SHP77 treated with DMSO at 0.1 percent for 48 hours (cell line): Measurements from ENCODE around the gene AK9.

ENCODE experiments used
- DNase-seq: peaks from one replicate; lab custom pipeline; 2025; lab: John Stamatoyannopoulos, UW

The AK9 gene

DNA sequence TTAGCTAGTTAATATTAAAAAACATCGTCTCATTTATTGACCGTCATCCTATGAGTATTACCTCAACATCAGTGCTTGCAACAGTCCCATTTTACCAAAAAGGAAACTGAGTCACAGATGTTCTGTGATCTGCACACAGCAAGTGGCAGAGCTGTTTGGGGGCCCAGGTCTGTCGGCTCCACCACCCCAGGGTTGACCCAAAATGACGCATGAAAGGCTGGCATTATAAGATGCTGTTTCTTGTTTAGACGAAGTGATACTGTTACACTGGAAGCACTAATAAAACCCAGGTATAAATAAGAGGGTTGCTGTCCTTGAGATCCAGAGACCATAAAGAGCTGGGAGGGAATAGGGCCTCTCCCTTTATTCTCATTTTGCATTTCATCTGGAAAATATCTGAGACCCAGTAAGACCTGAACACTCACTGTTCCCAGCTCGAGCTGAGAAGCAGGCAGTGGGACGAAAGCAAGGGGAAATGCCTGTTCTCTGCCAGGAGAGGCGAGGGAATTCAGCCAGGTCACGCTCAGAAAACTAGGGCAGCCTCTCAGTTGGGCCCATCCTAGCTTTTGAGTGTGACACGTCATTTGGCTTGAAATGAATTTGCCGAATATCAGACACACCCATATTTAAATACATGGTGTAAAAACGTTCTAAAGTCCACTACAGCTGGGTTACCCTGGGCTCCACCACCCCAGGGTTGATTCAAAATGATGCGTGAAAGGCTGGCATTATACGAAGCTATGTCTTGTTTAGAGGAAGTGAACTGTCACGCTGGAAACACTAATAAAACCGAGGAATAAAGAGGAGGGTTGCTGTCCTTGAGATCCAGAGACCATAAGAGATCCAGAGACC is 234.1 kb downstream of the AK9 start:
- no peak for DNase-seq

DNA sequence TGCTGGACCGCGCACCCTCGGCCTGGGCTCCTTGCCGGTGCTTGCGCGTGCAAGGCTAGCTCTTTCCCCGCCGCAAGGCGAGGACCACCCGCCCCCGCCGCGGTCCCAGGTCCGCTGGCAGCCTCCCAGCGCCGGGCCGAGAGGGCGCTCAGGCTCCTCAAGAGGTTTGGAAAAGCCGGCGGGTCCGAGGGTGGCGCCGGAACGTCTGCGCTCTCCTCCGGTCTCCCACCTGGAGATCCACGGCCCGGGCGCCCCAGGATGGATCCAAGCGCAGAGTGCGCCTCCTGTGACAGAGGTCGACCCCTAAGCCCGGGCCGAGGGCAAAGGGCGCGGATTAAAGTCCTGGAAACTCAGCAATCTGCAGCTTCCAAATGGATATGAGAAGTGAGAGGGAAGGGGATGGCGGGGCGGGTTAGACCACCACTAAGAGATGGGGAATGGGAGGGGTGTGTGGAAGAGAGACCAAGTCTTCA is 234.9 kb downstream of the AK9 start:
- DNase-seq, result no peak

DNA sequence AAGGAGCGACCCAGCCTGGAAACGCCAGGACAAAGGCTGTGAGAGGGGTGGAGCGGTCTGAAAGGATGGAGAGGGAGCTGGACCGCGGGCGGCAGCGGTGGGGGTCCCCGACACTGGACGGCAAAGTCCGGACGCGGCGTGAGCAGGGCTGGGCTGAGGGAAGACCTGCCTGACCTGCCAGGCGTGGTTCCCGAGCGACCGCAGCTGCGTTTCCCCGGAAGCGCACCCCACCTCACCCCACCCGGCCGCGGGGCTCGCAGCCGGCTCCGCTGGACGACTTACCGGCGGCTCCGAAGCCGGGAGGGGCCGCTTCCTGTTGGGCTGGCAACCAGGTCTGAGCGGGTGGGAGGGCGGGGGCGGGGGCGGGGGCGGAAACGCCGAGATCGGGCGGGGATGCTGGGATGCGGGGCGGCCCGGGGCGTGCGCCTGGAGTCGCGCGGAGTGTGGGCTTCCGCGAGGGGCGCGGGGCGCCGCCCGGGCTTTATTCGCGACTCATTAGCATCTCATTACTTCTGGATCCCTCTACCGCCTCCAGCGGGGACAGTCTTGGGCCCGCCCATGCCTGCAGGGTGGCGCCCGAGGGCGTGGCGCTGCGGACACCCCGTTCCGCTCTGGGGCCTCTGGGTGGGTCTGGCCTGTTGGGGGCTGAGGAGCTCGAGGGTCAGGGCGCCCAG is 235.4 kb downstream of the AK9 start, which contains the start of gene MICAL1:
Gene MICAL1 (minus strand): TSS at position 336 of the 674 bp plus-strand sequence. CDS start 1,576 bp downstream, outside the sequence.
- DNase-seq, result peak; percentile 58

DNA sequence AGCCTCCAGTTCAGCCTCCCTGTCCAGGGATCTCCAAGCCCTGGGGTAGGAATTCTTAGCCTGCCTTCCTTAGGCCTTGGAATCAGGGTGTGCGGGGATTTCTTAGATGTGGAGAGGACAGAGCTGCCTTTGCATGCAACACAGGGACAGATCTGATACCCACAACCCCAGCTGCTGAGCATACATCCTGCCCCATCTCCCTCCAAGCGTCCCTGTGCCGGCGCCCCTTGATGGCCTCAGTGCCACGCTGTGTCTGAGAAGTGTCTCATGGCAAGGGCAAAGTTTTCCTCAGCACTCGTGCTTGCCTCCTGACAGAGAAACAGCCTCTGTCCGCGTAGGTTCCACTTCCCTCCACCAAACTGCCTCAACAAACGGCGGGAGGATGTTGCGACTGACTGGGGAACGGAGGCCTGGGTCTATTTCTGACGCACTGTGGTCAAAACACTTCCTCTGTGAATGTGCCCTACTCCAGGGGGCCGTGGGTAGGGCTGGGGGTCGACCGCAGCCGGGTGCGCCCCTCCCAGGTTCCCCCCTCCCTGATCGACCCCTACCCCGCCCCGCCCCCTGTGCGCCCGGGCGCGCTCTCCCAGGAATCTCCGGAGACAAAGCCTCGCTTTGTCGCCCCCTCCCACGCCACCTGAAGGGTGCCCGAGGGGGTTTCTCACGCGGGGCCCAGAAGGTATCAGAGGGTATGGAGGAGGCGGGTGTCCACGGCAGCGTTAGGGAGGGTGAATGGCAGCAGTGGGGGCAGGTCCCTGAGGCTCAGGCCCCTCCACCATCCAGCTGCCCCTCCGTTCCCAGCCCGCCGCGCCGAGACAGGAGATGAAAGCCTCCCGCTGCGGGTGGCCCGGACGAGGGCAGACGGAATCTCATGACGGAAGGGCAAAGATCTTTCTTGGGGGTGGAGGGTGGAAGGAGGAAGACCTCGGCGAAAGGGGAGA is 236.2 kb downstream of the AK9 start:
- no peak for DNase-seq

DNA sequence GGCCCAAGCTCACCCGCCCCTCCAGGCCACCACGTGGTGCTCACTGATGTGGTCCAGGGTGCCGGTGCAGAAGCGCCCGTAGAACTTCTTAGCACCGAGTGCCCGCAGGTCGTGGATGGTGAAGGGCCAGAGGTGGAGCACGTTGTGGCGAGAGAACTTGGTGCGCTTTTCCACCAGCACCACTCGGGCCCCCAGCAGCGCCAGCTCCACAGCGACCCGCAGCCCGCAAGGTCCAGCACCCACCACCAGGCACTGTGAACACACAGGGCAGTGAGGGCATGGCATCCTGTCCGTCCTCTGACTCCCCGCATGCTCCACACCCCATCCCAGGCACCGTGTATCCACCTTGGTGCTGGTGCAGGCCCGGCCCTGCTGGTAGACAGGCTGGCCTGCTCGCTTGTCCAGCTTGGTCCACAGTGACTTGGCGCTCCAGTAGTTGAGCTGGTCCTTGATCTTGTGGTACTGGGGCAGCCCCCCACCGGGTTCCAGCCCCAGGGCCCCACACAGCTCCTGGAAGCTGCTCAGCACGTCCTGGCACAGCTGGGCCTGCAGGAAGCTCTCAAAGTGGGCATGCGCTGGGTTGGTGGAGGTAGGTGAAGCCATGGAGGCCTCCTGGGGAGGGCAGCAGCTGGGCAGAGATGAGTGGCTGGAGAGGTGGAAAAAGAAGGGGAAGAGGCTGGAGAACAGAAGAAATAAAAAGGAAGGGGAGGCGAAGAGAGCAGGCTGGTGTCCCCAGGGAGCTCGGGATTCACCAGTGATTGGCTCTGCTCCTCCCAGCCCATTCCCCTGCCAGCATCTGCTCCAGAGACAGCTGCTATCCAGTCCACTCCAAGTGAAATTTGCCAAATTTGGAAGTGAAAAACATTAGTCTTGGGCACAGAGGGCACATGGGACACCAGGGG is 237.2 kb downstream of the AK9 start:
- DNase-seq, result no peak

DNA sequence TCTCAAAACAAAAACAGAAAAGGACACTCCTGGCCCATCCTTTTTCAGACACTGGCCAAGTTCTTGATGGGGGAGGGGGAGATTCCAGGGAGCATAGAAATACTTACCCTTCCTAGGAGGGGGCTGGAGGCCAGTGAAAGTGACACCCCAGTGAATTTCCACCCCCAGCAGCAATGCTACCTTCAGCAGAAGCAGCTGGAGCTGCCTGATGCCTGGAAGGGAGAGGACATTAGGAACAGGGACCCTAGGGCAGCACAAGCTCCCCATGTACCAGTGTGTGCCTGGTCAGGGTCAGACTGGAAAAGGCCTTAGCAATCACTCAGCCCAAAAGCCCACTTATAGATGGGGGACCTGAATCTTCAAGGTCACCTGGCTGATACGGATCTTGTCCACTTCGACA is 237.8 kb downstream of the AK9 start:
- DNase-seq, result no peak

DNA sequence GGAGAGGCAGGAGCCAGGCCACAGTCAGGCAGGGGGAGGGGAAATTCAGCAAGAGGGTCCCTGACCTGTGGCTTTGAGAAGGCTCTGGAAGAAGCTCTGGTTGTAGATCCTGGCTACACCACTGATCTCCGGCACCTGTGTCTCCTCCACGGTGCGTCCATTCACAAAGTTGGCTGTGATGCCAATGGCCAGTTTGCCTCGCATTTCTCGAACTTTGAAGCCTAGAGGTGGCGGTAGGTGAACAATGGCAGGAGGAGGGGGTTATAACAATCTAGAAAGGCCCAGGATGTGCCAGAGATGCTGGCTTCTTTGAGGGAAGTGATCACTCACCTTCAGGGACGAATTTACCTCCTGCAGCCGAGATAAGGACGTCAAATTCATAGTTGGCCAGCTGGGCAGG is 238.8 kb downstream of the AK9 start:
- no peak for DNase-seq

DNA sequence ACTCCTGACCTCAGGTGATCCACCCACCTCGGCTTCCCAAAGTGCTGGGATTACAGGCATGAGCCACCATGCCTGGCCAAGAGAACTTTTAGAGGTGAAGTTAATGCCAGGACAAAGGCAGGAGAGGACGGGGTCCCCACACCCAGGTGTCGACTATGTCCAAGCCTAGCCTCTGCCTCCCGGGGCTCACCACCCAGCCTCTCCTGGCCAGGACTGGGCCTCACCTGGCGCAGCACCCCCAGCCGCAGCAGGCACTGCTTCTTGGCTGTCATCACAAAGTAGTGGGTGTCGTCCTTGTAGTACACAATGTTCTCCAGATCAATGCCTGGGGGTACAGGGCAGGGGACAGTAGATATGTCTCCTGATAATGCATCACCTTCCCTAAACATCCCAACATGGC is 239.6 kb downstream of the AK9 start:
- DNase-seq, result no peak

DNA sequence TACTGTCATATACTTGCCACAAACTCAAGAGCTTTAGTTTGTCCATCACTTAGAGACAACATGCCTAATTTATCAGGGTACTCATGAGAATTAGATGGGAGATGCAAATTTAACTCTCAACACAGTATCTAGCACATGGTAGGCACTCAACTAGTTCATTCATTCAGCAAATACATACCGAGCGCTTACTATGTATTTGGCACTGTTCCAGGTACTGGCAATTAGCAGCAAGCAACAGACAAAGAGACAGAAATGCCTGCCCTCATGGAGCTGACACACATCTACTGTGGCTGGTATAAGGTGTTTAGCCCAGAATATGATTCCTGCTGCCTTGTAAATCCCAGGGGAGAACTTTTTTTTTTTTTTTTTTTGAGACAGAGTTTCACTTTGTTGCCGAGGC is 240.2 kb downstream of the AK9 start:
- no peak for DNase-seq

DNA sequence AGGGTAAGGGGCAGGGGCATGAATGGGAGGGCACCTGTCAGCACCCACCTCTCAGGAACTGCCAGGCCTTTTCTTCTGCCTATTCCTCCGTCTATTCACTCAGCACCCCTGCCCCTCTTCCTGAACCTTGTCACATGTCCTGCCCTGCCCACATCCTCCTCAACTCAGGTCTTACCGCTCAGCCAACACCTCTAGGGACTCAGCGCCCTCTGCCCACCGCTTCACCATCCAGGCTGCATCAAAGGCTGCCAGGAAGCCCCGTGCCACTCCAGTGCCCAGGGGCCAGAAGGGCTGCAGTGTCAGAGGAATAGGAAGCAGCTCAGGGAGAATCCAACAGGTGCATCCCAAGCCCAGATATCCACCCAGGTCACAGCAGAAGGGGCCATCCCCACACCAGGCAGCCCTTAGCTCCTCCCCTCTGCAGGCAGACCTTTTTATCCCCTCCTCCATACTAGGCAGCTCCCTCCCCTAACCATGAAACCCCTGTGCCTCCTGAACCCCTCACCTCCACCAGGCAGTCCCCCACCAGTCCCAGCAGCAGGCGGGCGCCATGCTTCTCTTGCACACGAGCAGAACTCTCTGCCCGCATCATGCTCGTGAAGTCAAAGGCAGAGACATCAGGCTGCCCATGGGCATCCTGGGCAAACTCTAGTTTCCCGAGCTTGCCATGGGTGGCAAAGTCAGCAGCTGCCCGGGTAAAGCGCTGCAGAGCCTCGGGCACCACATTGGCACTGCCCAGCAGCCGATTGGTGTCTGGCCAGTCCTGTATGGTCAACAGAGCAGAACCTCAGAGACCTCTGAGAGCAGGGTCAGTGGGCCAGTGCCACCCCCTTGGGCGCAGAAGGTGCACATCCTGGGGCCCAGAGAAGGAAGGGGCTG is 241.0 kb downstream of the AK9 start:
- no peak for DNase-seq

DNA sequence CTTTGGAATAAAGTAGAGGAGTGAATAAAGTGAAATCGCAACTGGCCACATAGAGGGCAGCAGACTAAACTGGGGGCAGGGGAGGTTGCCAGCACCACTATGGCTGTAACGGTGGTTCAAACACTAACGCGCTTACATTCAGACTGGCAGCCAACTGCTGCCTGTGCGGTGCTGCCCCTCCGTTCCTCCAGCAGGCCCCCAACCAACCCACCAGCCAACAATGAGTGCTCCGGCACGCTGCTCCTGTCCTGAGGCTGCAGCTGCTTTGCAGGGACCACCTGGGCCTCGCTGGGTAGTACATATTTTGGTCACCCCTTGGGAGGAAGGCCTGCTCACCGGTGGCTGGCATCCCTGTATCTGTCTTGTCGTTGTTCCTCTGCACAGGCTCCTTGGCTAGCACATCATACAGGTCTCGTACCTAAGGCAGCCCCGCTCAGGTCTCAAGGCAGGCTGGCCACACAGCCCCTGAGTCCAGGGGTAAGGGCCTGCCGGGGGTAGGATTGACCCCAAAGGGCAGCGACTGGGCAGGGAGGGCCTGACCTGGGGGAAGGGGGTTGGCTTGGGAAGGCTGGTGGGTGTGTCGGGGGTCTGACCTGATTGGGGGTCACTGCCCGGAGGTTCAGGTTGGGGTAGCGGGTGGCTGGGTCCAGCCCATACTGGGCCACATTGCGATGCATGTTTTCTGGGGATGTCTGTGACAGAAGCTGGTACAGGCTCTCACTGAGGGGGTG is 241.8 kb downstream of the AK9 start:
- DNase-seq, result no peak

DNA sequence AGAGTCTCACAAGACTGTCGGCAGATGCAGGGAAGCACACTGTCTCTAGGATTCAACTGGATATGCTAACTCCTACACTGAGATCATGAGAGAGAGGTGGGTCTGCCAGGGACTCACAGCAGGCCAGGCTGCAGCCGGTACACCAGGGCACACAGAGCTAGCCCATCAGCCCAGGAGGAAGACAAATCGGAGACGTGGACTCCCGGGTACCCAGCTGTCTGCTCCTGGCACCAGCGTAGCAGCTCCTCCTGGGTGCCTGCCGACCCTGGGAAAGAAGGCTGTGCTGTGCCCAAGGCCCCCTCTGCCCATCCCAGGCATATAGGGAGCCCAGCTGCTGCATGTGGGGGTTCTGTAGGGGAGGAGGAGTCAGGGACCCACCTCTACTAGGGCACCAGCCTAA is 242.4 kb downstream of the AK9 start:
- DNase-seq, result no peak

DNA sequence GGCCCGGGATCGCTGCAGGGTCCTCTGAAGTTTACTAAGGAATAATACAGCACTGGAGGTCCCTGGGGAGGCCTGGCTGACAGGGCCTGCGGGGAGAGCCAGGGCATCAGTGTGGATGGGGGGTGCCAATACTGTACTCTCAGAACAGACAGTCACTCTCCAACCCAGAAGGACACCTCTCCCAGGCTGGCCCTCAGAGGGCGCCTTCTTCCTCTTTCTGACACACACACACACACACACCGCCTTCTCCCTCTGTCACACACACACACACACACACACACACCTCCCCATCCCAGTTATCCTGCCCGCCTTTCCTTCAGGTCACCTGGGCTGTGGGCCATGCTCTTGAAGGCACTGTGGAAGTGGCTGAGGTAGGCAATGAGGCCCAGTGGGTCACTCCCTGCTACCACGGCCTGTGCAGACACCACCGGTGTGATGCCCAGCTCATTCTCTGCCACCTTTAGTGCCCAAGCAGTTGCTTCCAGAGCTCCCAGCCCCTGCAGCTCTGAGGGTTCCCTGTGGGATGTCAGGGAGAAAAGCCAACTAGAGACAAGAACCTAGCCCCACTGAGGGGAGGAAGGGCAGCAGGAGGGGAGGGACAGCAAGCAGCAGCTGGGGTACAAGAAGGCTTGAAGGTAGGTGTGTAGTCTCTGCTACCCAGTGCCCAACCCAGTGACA is 243.0 kb downstream of the AK9 start:
- no peak for DNase-seq

DNA sequence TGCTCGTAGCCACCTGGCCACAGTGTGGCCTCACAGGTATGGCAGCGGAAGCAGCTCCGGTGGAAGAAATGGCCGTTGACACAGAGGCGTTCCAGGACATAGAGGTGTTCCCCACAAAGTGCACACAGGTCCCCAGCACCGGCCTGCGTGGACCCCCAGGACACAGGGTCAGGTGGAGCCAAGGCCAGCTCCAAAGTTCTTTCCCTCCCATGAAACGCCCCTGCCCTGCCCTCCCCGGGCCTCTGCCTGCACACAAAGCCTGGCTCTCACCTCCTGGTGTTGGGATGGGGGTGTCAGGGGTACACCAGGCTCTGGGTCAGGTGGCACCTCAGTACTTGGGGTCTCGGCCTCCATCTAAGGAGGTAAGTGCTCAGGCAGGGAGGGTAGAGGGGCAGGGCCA is 243.9 kb downstream of the AK9 start:
- DNase-seq, result no peak

DNA sequence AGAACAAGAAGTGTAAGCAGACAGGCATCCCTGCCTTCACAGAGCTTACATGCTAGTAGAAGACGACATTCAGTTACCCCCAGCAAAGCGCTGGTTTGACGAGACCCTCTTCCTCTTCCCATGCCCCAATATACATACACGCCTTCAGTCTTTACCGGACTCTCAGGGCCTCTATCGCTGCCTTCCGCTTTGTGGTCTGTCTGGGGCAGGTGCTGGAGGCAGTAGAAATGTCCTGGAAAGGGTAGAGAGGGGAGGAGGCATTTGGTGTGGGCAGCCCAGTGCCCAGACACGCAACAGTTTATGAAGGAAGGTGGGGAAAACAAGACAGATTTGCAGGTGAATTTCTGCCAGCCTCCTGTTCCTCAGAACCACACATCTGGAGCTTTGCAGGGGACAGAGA is 244.5 kb downstream of the AK9 start:
- no peak for DNase-seq

DNA sequence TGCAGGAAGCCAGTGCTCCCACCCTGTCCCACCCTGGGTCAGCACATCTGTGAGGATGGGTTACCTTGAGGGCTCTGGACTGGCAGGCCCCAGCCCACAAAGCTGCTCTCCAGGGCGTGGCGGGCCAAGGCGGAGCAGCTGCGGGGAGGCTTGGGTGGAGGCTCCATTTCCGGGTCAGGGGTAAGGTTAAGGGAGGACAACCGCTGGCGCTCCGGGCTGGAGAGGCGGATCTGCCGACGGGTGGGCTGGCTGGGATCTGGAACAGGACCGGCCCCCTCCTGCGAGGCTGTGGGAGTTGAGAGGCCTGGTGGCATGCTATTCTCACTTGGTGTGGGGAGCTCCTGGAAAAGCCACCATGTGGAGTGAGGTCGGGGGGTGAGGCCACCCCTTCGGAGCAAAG is 244.9 kb downstream of the AK9 start:
- DNase-seq, result no peak

DNA sequence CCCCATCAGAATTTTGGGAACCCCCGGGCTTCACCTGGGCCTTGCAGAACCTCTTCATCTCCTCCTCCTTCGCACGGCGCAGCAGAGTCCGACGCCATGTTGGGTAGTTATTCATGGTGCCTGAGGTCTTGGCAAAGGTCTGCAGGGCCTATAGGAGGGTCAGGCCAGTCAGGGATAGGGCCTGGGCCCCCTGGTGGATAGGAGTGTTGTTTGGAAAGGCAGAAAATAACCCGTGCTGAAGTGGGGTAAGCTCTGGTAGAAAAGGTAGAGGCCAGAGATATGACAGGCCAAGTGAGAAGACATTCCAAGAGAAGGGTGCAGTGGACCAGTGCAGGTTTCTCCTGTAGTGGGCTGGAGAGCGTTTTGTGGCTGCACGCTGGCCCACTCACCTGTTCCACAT is 245.6 kb downstream of the AK9 start:
- no peak for DNase-seq

DNA sequence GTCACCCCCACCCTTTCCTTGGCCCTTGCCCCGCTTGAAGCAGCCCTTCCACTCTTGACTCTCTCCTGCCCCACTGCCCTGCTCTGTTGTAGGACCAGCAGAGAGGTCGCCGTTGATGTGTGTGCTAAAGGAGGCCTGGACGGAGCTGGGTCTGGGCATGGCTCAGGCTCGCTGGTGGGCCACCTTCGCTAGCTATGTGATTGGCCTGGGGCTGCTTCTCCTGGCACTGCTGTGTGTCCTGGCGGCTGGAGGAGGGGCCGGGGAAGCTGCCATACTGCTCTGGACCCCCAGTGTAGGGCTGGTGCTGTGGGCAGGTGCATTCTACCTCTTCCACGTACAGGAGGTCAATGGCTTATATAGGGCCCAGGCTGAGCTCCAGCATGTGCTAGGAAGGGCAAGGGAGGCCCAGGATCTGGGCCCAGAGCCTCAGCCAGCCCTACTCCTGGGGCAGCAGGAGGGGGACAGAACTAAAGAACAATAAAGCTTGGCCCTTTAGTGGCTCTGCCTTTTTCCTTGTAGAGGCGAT is 247.5 kb downstream of the AK9 start:
- no peak for DNase-seq
